Measurements from ENCODE around the gene FRRS1.

DNA sequence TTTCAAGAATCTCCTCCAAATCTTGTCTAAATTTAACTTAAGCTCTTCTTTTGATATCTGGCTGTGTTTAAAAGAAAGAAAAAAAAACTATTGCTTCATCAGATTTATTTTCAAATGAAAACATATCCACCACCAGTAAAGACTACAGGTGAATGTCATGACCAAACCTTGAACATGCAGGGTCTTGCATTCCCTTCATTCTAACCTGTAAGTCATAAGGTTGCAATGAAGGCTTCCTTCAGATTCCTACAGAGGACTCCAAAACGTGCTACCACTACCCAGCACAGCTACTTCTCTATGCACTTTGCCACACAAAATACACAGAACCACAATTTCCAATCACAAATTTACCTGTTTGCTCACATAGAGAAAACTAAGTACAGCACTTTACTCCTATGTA lies 26.3 kb downstream of the FRRS1 start:
- no peak for TF ChIP-seq POLR2A (IDR thresholded peaks at IDR 0.05)
- TF ChIP-seq CTCF (IDR thresholded peaks at IDR 0.05 in 4 of 5, conservative IDR thresholded peaks at IDR 0.05 in 1 of 5) = no peak
